SKM-1 treated with dmso at 0.1 percent for 144 hours (cell line): ENCODE results near the gene SNX30.

ENCODE experiments used
- DNase-seq: peaks from one replicate; lab custom pipeline; 2025; ENCODE audit not compliant: unreplicated experiment; lab: John Stamatoyannopoulos, UW

The SNX30 gene

GRCh38 chr9:112917047-112917986, 166.8 kb downstream of the SNX30 start:
- no peak for DNase-seq

- DNase-seq = no peak
Measured at GRCh38 chr9:112917987-112918362, 167.4 kb downstream of the SNX30 start.

DNA sequence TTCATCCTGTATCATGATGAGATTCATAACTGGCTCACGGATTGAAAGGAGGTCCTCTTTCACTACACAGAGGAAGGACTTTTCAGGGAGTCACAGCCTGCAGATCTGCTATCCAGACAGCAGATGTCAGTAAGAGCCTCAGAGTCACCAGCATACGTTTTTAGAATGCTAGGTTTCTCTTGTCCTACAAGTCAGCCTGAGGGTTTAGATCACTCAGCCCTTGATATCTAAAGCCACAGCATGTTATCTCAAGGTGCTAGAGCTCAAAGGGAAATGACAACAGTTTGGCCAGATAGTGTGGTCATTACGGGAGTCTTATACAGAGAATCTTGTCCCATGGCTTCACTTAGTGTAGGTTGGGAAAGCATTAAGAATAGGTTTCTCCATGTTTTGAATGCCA, 171.0 kb downstream of the SNX30 start:
- peak; percentile 16 for DNase-seq
